ENCODE data around the gene CHERP.
"Not testable (repeated sequence)": the region's sequence is repeated elsewhere in the genome, so short reads cannot be mapped to it uniquely, and the experiment has no call there.

The CHERP gene

GRCh38 chr19:16509141-16510061 is 32.8 kb downstream of the CHERP start:
- Histone ChIP-seq H3K4me1 (no peaks in the 10 kb centered on the region), H2AFZ (no peak overlapping the region), H3K79me2 (peaks cover 8% of the 10 kb centered on the region), H3K9me3 (ENCODE audit: control insufficient read depth, low read length) (no peaks in the 10 kb centered on the region), H3K4me2 (ENCODE audit: low read length) (no peak overlapping the region), H3K9ac (no peak overlapping the region), H3K36me3 (ENCODE audit: control insufficient read depth, insufficient read depth, low read length) (no peaks in the 10 kb centered on the region), H3K27ac (no peak overlapping the region), H3K4me3 (ENCODE audit: low read depth, low read length) (no peak overlapping the region), H3K27me3 (ENCODE audit: control insufficient read depth, insufficient read depth, low read length) (no peaks in the 10 kb centered on the region)
- no peak for TF ChIP-seq CTCF (IDR thresholded peaks at IDR 0.05)

- no peaks in the 10 kb centered on the region for H3K36me3 ChIP-seq (ENCODE audit: control insufficient read depth, insufficient read depth, low read length)
- no peaks in the 10 kb centered on the region for H3K27me3 ChIP-seq (ENCODE audit: control insufficient read depth, insufficient read depth, low read length)
- no peak overlapping the region for H3K4me2 ChIP-seq (ENCODE audit: low read length)
- no peak for TF ChIP-seq CTCF (IDR thresholded peaks at IDR 0.05)
- no peak overlapping the region for H2AFZ ChIP-seq
- peaks cover 10% of the 10 kb centered on the region for H3K79me2 ChIP-seq
- H3K4me1 ChIP-seq: no peaks in the 10 kb centered on the region
- no peaks in the 10 kb centered on the region for H3K9me3 ChIP-seq (ENCODE audit: control insufficient read depth, low read length)
- H3K4me3 ChIP-seq (ENCODE audit: low read depth, low read length): no peak overlapping the region
- no peak overlapping the region for H3K9ac ChIP-seq
- no peak overlapping the region for H3K27ac ChIP-seq
These were observed 33.7 kb downstream of the CHERP start for GRCh38 chr19:16508546-16508945.

GRCh38 chr19:16506961-16507360 is 35.3 kb downstream of the CHERP start:
- Histone ChIP-seq H3K9me3 (ENCODE audit: control insufficient read depth, low read length) (no peaks in the 10 kb centered on the region), H3K4me3 (ENCODE audit: low read depth, low read length) (no peak overlapping the region), H3K27ac (no peak overlapping the region), H3K27me3 (ENCODE audit: control insufficient read depth, insufficient read depth, low read length) (no peaks in the 10 kb centered on the region), H3K9ac (no peak overlapping the region), H3K36me3 (ENCODE audit: control insufficient read depth, insufficient read depth, low read length) (no peaks in the 10 kb centered on the region), H3K4me2 (ENCODE audit: low read length) (no peak overlapping the region), H2AFZ (no peak overlapping the region), H3K79me2 (peaks cover 13% of the 10 kb centered on the region), H3K4me1 (no peaks in the 10 kb centered on the region)
- no peak for TF ChIP-seq CTCF (IDR thresholded peaks at IDR 0.05)

GRCh38 chr19:16506161-16506560 is 36.1 kb downstream of the CHERP start:
- H3K9me3 ChIP-seq (ENCODE audit: control insufficient read depth, low read length); H3K4me3 ChIP-seq (ENCODE audit: low read depth, low read length); H3K4me2 ChIP-seq (ENCODE audit: low read length); H3K27me3 ChIP-seq (ENCODE audit: control insufficient read depth, insufficient read depth, low read length); H3K27ac ChIP-seq; H3K4me1 ChIP-seq; H2AFZ ChIP-seq; H3K9ac ChIP-seq; H3K36me3 ChIP-seq (ENCODE audit: control insufficient read depth, insufficient read depth, low read length): not testable (repeated sequence)
- peaks cover 13% of the 10 kb centered on the region for H3K79me2 ChIP-seq

GRCh38 chr19:16504271-16504670 is 38.0 kb downstream of the CHERP start:
- no peaks in the 10 kb centered on the region for H3K9me3 ChIP-seq (ENCODE audit: control insufficient read depth, low read length)
- no peak for TF ChIP-seq CTCF (IDR thresholded peaks at IDR 0.05)
- H3K36me3 ChIP-seq (ENCODE audit: control insufficient read depth, insufficient read depth, low read length): no peaks in the 10 kb centered on the region
- no peak overlapping the region for H2AFZ ChIP-seq
- H3K4me1 ChIP-seq: no peaks in the 10 kb centered on the region
- no peak overlapping the region for H3K4me3 ChIP-seq (ENCODE audit: low read depth, low read length)
- H3K9ac ChIP-seq: no peak overlapping the region
- no peaks in the 10 kb centered on the region for H3K27me3 ChIP-seq (ENCODE audit: control insufficient read depth, insufficient read depth, low read length)
- peaks cover 6% of the 10 kb centered on the region for H3K79me2 ChIP-seq
- H3K27ac ChIP-seq: no peak overlapping the region
- H3K4me2 ChIP-seq (ENCODE audit: low read length): no peak overlapping the region
